GM23248 (cell line): ENCODE measurements around the gene ONECUT2.

Experiments used
- EZH2 ChIP-seq: fragments of 200-600 bp; sonication (generic); IDR thresholded peaks from 2 replicates; pipeline ENCODE4 v1.6.1; 2018; ENCODE audit warnings: antibody characterized with exemption, mild to moderate bottlenecking; ENCODE audit not compliant: insufficient read depth, poor library complexity, severe bottlenecking
- EZH2phosphoT487 ChIP-seq: fragments of 200-600 bp; sonication (generic); IDR thresholded peaks from 2 replicates; pipeline ENCODE4 v1.6.1; 2018; ENCODE audit warnings: antibody characterized with exemption, moderate library complexity, mild to moderate bottlenecking, low read depth; ENCODE audit not compliant: insufficient read depth

- no peak for TF ChIP-seq EZH2
- no peak for TF ChIP-seq EZH2phosphoT487
These were observed 9.2 kb downstream of the ONECUT2 start for GRCh38 chr18:57444301-57444759.
